ENCODE measurements around the gene APBB1IP. TPM values are rescaled to one million over a fixed set of nuclear protein-coding genes. Genes with fewer than 3 reads are reported as not detected.

The APBB1IP gene
- total RNA-seq, 2 donors from 2014 or later: 8.4 to 9.2 TPM

DNA sequence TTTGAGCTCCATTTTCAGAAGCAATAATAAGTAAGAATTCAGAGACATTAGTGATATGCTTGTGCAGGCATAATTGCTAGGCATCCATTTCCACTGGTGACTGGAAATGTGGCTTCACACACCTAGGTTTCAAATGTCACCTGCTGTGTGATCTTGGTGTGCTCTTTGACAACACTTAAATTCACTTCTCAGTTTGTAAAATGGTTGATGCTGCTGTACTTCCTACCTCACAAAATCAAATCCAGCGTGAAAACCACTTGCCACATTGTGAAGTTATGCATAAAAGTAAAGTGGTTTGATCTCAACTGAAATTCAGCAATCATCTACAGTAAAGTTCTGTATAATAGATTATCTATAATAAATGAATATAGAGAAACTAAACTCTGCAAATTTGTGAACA lies 82.4 kb downstream of the APBB1IP start:
- H3K27ac ChIP-seq: no peak overlapping the region

GRCh38 chr10:26524161-26524896 lies 86.2 kb downstream of the APBB1IP start:
- TF ChIP-seq, protein P1, sequence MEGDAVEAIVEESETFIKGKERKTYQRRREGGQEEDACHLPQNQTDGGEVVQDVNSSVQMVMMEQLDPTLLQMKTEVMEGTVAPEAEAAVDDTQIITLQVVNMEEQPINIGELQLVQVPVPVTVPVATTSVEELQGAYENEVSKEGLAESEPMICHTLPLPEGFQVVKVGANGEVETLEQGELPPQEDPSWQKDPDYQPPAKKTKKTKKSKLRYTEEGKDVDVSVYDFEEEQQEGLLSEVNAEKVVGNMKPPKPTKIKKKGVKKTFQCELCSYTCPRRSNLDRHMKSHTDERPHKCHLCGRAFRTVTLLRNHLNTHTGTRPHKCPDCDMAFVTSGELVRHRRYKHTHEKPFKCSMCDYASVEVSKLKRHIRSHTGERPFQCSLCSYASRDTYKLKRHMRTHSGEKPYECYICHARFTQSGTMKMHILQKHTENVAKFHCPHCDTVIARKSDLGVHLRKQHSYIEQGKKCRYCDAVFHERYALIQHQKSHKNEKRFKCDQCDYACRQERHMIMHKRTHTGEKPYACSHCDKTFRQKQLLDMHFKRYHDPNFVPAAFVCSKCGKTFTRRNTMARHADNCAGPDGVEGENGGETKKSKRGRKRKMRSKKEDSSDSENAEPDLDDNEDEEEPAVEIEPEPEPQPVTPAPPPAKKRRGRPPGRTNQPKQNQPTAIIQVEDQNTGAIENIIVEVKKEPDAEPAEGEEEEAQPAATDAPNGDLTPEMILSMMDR (IDR thresholded peaks at IDR 0.05): no peak
- H3K36me3 ChIP-seq: no peaks in the 10 kb centered on the region
- H3K4me1 ChIP-seq (ENCODE audit: control insufficient read depth in 1 of 2, low read depth in 2 of 2): no peaks in the 10 kb centered on the region
- no peak overlapping the region for H3K27ac ChIP-seq
- DNase-seq (ENCODE audit: low spot score) (no peak), ATAC-seq (ENCODE audit: insufficient number of reproducible peaks, low FRiP score, low read depth) (no peak)
- H3K9me3 ChIP-seq: no peaks in the 10 kb centered on the region
- no peaks in the 10 kb centered on the region for H3K27me3 ChIP-seq (replicated peaks; ENCODE audit: insufficient read depth)
- H3K4me3 ChIP-seq: no peak overlapping the region

More for the DNA sequence above, 82.4 kb downstream of the APBB1IP start:
- Histone ChIP-seq H3K27me3 (replicated peaks; ENCODE audit: insufficient read depth) (no peaks in the 10 kb centered on the region), H3K9me3 (no peaks in the 10 kb centered on the region), H3K4me3 (no peak overlapping the region), H3K4me1 (ENCODE audit: control insufficient read depth in 1 of 2, low read depth in 2 of 2) (no peaks in the 10 kb centered on the region), H3K36me3 (no peaks in the 10 kb centered on the region)
- ATAC-seq (ENCODE audit: insufficient number of reproducible peaks, low FRiP score, low read depth) (no peak), DNase-seq (ENCODE audit: low spot score) (no peak)
- TF ChIP-seq, protein P1 (IDR thresholded peaks at IDR 0.05): no peak

DNA sequence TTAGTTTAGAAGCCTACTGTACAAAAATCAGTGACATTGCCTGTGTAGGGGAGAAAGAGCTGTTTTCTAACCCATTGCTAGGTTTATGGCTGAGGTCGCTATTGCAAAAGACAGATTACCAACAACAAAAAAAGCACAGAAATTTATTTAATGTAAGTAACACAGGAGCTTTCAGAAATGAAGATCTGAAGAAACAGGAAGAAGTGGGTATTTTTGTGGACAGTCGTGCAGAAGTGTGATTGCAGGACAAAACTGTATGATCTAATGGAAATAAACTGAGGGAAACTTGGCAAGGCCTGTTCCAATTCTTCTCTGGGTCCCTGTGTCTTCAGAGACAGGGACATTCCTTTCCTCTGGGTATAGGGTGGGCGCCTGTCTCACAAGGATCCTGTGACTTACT lies 87.4 kb downstream of the APBB1IP start:
- Histone ChIP-seq H3K4me1 (ENCODE audit: control insufficient read depth in 1 of 2, low read depth in 2 of 2) (no peaks in the 10 kb centered on the region), H3K4me3 (no peak overlapping the region), H3K27ac (no peak overlapping the region), H3K9me3 (no peaks in the 10 kb centered on the region), H3K36me3 (no peaks in the 10 kb centered on the region), H3K27me3 (replicated peaks; ENCODE audit: insufficient read depth) (no peaks in the 10 kb centered on the region)
- ATAC-seq (ENCODE audit: insufficient number of reproducible peaks, low FRiP score, low read depth) (no peak), DNase-seq (ENCODE audit: low spot score) (no peak)
- TF ChIP-seq, protein P1 (IDR thresholded peaks at IDR 0.05): no peak

DNA sequence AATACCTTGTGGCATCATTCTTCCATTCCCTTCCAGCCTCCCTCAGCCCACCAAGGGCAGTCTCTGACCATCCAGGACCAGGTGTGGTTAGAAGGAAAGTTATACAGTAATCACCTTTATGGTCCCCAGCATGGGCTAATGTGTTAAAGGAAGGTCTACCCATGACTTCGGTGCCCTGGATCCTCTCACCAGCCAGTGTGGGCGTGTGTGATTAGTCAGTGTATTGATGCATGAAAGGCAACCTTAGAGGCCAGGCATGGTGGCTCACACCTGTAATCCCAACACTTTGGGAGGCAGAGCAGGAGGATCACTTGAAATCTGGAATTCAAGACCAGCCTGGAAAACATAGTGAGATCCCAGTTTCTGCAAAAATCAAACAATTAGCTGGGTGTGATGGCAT lies 88.9 kb downstream of the APBB1IP start:
- TF ChIP-seq, protein P1 (IDR thresholded peaks at IDR 0.05): no peak
- Histone ChIP-seq H3K9me3 (no peaks in the 10 kb centered on the region), H3K4me3 (no peak overlapping the region), H3K27me3 (replicated peaks; ENCODE audit: insufficient read depth) (no peaks in the 10 kb centered on the region), H3K27ac (no peak overlapping the region), H3K36me3 (no peaks in the 10 kb centered on the region), H3K4me1 (ENCODE audit: control insufficient read depth in 1 of 2, low read depth in 2 of 2) (no peaks in the 10 kb centered on the region)
- DNase-seq (ENCODE audit: low spot score) (no peak), ATAC-seq (ENCODE audit: insufficient number of reproducible peaks, low FRiP score, low read depth) (no peak)

- ATAC-seq (ENCODE audit: insufficient number of reproducible peaks, low FRiP score, low read depth): no peak
- no peaks in the 10 kb centered on the region for H3K27me3 ChIP-seq (replicated peaks; ENCODE audit: insufficient read depth)
- no peak overlapping the region for H3K4me3 ChIP-seq
- no peaks in the 10 kb centered on the region for H3K9me3 ChIP-seq
- H3K27ac ChIP-seq: no peak overlapping the region
- no peaks in the 10 kb centered on the region for H3K36me3 ChIP-seq
- TF ChIP-seq, protein P1 (IDR thresholded peaks at IDR 0.05): no peak
- H3K4me1 ChIP-seq (ENCODE audit: control insufficient read depth in 1 of 2, low read depth in 2 of 2): no peaks in the 10 kb centered on the region
- DNase-seq (ENCODE audit: low spot score): no peak
These were observed 89.9 kb downstream of the APBB1IP start for GRCh38 chr10:26528048-26528447.
